ENCODE measurements around the gene BRCA1.
"Not testable (repeated sequence)": the region's sequence is repeated elsewhere in the genome, so short reads cannot be mapped to it uniquely, and the experiment has no call there.

Gene BRCA1

GRCh38 chr17:43104665-43105064 lies 20.5 kb downstream of the BRCA1 start:
- 95% methylated on average over 2 of the region's 3 CpGs for WGBS, 2 experiments
- H3K4me1 ChIP-seq (ENCODE audit: control insufficient read depth, insufficient read depth, low read length), result no peaks in the 10 kb centered on the region
- peaks cover 32% of the 10 kb centered on the region for H3K36me3 ChIP-seq (ENCODE audit: control insufficient read depth, insufficient read depth, low read length)

GRCh38 chr17:43095364-43095763 lies 29.8 kb downstream of the BRCA1 start:
- H3K27ac ChIP-seq (ENCODE audit: insufficient read depth, low read depth, low read length, poor library complexity, severe bottlenecking); H3K4me1 ChIP-seq (ENCODE audit: control insufficient read depth, insufficient read depth, low read length); H3K9me3 ChIP-seq (ENCODE audit: control insufficient read depth, low read length); H3K4me3 ChIP-seq (ENCODE audit: insufficient read depth, low read depth, low read length); H3K27me3 ChIP-seq (ENCODE audit: control insufficient read depth, insufficient read depth, low read length, poor library complexity, severe bottlenecking): not testable (repeated sequence)
- H3K36me3 ChIP-seq (ENCODE audit: control insufficient read depth, insufficient read depth, low read length), result peaks cover 25% of the 10 kb centered on the region
- 92 to 94% methylated on average over 3 to 5 of the region's 5 CpGs for WGBS, 2 experiments

More at GRCh38 chr17:43104665-43105064, 20.5 kb downstream of the BRCA1 start:
- H3K4me3 ChIP-seq (ENCODE audit: insufficient read depth, low read depth, low read length), result no peak overlapping the region
- no peaks in the 10 kb centered on the region for H3K27me3 ChIP-seq (ENCODE audit: control insufficient read depth, insufficient read depth, low read length, poor library complexity, severe bottlenecking)
- no peak overlapping the region for H3K27ac ChIP-seq (ENCODE audit: insufficient read depth, low read depth, low read length, poor library complexity, severe bottlenecking)
- H3K9me3 ChIP-seq (ENCODE audit: control insufficient read depth, low read length), result no peaks in the 10 kb centered on the region

DNA sequence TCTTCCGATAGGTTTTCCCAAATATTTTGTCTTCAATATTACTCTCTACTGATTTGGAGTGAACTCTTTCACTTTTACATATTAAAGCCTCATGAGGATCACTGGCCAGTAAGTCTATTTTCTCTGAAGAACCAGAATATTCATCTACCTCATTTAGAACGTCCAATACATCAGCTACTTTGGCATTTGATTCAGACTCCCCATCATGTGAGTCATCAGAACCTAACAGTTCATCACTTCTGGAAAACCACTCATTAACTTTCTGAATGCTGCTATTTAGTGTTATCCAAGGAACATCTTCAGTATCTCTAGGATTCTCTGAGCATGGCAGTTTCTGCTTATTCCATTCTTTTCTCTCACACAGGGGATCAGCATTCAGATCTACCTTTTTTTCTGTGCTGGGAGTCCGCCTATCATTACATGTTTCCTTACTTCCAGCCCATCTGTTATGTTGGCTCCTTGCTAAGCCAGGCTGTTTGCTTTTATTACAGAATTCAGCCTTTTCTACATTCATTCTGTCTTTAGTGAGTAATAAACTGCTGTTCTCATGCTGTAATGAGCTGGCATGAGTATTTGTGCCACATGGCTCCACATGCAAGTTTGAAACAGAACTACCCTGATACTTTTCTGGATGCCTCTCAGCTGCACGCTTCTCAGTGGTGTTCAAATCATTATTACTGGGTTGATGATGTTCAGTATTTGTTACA lies 30.9 kb downstream of the BRCA1 start:
- H3K27me3 ChIP-seq (ENCODE audit: control insufficient read depth, insufficient read depth, low read length, poor library complexity, severe bottlenecking), result no peaks in the 10 kb centered on the region
- no peak overlapping the region for H3K4me3 ChIP-seq (ENCODE audit: insufficient read depth, low read depth, low read length)
- no peaks in the 10 kb centered on the region for H3K4me1 ChIP-seq (ENCODE audit: control insufficient read depth, insufficient read depth, low read length)
- 94 to 95% methylated on average over 4 of the region's 4 CpGs for WGBS, 2 experiments
- peaks cover 27% of the 10 kb centered on the region for H3K36me3 ChIP-seq (ENCODE audit: control insufficient read depth, insufficient read depth, low read length)
- no peak overlapping the region for H3K27ac ChIP-seq (ENCODE audit: insufficient read depth, low read depth, low read length, poor library complexity, severe bottlenecking)
- no peaks in the 10 kb centered on the region for H3K9me3 ChIP-seq (ENCODE audit: control insufficient read depth, low read length)

DNA sequence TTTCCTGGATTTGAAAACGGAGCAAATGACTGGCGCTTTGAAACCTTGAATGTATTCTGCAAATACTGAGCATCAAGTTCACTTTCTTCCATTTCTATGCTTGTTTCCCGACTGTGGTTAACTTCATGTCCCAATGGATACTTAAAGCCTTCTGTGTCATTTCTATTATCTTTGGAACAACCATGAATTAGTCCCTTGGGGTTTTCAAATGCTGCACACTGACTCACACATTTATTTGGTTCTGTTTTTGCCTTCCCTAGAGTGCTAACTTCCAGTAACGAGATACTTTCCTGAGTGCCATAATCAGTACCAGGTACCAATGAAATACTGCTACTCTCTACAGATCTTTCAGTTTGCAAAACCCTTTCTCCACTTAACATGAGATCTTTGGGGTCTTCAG lies 32.3 kb downstream of the BRCA1 start:
- Histone ChIP-seq H3K27ac (ENCODE audit: insufficient read depth, low read depth, low read length, poor library complexity, severe bottlenecking) (no peak overlapping the region), H3K4me3 (ENCODE audit: insufficient read depth, low read depth, low read length) (no peak overlapping the region), H3K36me3 (ENCODE audit: control insufficient read depth, insufficient read depth, low read length) (peaks cover 27% of the 10 kb centered on the region), H3K4me1 (ENCODE audit: control insufficient read depth, insufficient read depth, low read length) (no peaks in the 10 kb centered on the region), H3K27me3 (ENCODE audit: control insufficient read depth, insufficient read depth, low read length, poor library complexity, severe bottlenecking) (no peaks in the 10 kb centered on the region), H3K9me3 (ENCODE audit: control insufficient read depth, low read length) (no peaks in the 10 kb centered on the region)
- 81 to 82% methylated on average over 4 of the region's 4 CpGs for WGBS, 2 experiments

DNA sequence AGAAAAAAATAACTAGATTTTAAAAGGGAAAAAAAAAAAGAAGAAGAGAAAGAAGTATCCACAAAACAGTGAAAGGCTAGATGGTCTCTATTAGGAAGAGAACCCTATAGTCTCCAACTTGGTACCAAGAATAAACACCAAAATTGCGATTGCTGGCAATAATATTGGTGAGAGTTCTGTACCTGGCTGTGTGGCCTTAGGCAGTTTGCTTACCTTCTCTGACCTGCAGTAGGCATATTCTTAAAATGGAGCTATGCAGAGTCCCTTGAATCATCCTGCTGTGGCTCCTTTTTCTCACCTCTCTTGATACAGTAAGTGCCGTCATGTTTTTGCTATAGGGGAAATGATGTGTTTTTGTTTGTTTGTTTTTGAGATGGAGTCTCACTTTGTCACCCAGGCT lies 35.1 kb downstream of the BRCA1 start:
- no peak overlapping the region for H3K27ac ChIP-seq (ENCODE audit: insufficient read depth, low read depth, low read length, poor library complexity, severe bottlenecking)
- no peaks in the 10 kb centered on the region for H3K9me3 ChIP-seq (ENCODE audit: control insufficient read depth, low read length)
- 92 to 100% methylated on average over 2 of the region's 2 CpGs for WGBS, 2 experiments
- H3K27me3 ChIP-seq (ENCODE audit: control insufficient read depth, insufficient read depth, low read length, poor library complexity, severe bottlenecking), result no peaks in the 10 kb centered on the region
- no peaks in the 10 kb centered on the region for H3K4me1 ChIP-seq (ENCODE audit: control insufficient read depth, insufficient read depth, low read length)
- no peak overlapping the region for H3K4me3 ChIP-seq (ENCODE audit: insufficient read depth, low read depth, low read length)
- peaks cover 27% of the 10 kb centered on the region for H3K36me3 ChIP-seq (ENCODE audit: control insufficient read depth, insufficient read depth, low read length)

- Histone ChIP-seq H3K4me3 (ENCODE audit: insufficient read depth, low read depth, low read length) (no peak overlapping the region), H3K9me3 (ENCODE audit: control insufficient read depth, low read length) (no peaks in the 10 kb centered on the region), H3K27me3 (ENCODE audit: control insufficient read depth, insufficient read depth, low read length, poor library complexity, severe bottlenecking) (no peaks in the 10 kb centered on the region), H3K27ac (ENCODE audit: insufficient read depth, low read depth, low read length, poor library complexity, severe bottlenecking) (no peak overlapping the region), H3K4me1 (ENCODE audit: control insufficient read depth, insufficient read depth, low read length) (no peaks in the 10 kb centered on the region), H3K36me3 (ENCODE audit: control insufficient read depth, insufficient read depth, low read length) (peaks cover 19% of the 10 kb centered on the region)
- 94 to 98% methylated on average over 1 to 2 of the region's 2 CpGs for WGBS, 2 experiments
These were observed 39.7 kb downstream of the BRCA1 start for GRCh38 chr17:43085474-43085873.

- H3K27me3 ChIP-seq (ENCODE audit: control insufficient read depth, insufficient read depth, low read length, poor library complexity, severe bottlenecking), result no peaks in the 10 kb centered on the region
- no peak overlapping the region for H3K4me3 ChIP-seq (ENCODE audit: insufficient read depth, low read depth, low read length)
- H3K9me3 ChIP-seq (ENCODE audit: control insufficient read depth, low read length), result no peaks in the 10 kb centered on the region
- H3K36me3 ChIP-seq (ENCODE audit: control insufficient read depth, insufficient read depth, low read length), result peaks cover 15% of the 10 kb centered on the region
- no peaks in the 10 kb centered on the region for H3K4me1 ChIP-seq (ENCODE audit: control insufficient read depth, insufficient read depth, low read length)
- no peak overlapping the region for H3K27ac ChIP-seq (ENCODE audit: insufficient read depth, low read depth, low read length, poor library complexity, severe bottlenecking)
- WGBS, 2 experiments, result 47 to 68% methylated on average over 1 of the region's 1 CpG
These were observed 45.4 kb downstream of the BRCA1 start for GRCh38 chr17:43079641-43080302.

- Histone ChIP-seq H3K27ac (ENCODE audit: insufficient read depth, low read depth, low read length, poor library complexity, severe bottlenecking) (no peak overlapping the region), H3K36me3 (ENCODE audit: control insufficient read depth, insufficient read depth, low read length) (no peaks in the 10 kb centered on the region), H3K27me3 (ENCODE audit: control insufficient read depth, insufficient read depth, low read length, poor library complexity, severe bottlenecking) (no peaks in the 10 kb centered on the region), H3K4me1 (ENCODE audit: control insufficient read depth, insufficient read depth, low read length) (no peaks in the 10 kb centered on the region), H3K9me3 (ENCODE audit: control insufficient read depth, low read length) (no peaks in the 10 kb centered on the region), H3K4me3 (ENCODE audit: insufficient read depth, low read depth, low read length) (no peak overlapping the region)
- 92 to 97% methylated on average over 4 of the region's 4 CpGs for WGBS, 2 experiments
These were observed 50.3 kb downstream of the BRCA1 start for GRCh38 chr17:43074869-43075268.

DNA sequence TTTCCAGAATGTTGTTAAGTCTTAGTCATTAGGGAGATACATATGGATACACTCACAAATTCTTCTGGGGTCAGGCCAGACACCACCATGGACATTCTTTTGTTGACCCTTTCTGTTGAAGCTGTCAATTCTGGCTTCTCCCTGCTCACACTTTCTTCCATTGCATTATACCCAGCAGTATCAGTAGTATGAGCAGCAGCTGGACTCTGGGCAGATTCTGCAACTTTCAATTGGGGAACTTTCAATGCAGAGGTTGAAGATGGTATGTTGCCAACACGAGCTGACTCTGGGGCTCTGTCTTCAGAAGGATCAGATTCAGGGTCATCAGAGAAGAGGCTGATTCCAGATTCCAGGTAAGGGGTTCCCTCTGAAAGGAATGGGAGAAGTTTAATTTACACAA lies 54.3 kb downstream of the BRCA1 start:
- no peak overlapping the region for H3K4me3 ChIP-seq (ENCODE audit: insufficient read depth, low read depth, low read length)
- H3K9me3 ChIP-seq (ENCODE audit: control insufficient read depth, low read length), result no peaks in the 10 kb centered on the region
- WGBS, 2 experiments, result 93 to 96% methylated on average over 1 of the region's 1 CpG
- H3K27ac ChIP-seq (ENCODE audit: insufficient read depth, low read depth, low read length, poor library complexity, severe bottlenecking), result no peak overlapping the region
- no peaks in the 10 kb centered on the region for H3K27me3 ChIP-seq (ENCODE audit: control insufficient read depth, insufficient read depth, low read length, poor library complexity, severe bottlenecking)
- no peaks in the 10 kb centered on the region for H3K4me1 ChIP-seq (ENCODE audit: control insufficient read depth, insufficient read depth, low read length)
- peaks cover 3% of the 10 kb centered on the region for H3K36me3 ChIP-seq (ENCODE audit: control insufficient read depth, insufficient read depth, low read length)

GRCh38 chr17:43070257-43070656 lies 54.9 kb downstream of the BRCA1 start:
- Histone ChIP-seq H3K9me3 (ENCODE audit: control insufficient read depth, low read length) (no peaks in the 10 kb centered on the region), H3K36me3 (ENCODE audit: control insufficient read depth, insufficient read depth, low read length) (peaks cover 3% of the 10 kb centered on the region), H3K27me3 (ENCODE audit: control insufficient read depth, insufficient read depth, low read length, poor library complexity, severe bottlenecking) (no peaks in the 10 kb centered on the region), H3K4me1 (ENCODE audit: control insufficient read depth, insufficient read depth, low read length) (no peaks in the 10 kb centered on the region), H3K4me3 (ENCODE audit: insufficient read depth, low read depth, low read length) (no peak overlapping the region), H3K27ac (ENCODE audit: insufficient read depth, low read depth, low read length, poor library complexity, severe bottlenecking) (no peak overlapping the region)
- WGBS, 2 experiments, result 90 to 97% methylated on average over 1 of the region's 1 CpG

Measured in ectodermal cell (in vitro differentiated cells).